Ectodermal cell (in vitro differentiated cells): ENCODE results near the gene KIAA0825.

ENCODE experiments used
- H3K27ac ChIP-seq: 2 replicates; pipeline ENCODE4 v1.7.0; 2013; ENCODE audit warnings: mild to moderate bottlenecking, low read depth, low read length; ENCODE audit not compliant: insufficient read depth, poor library complexity, severe bottlenecking
- H3K27me3 ChIP-seq: 2 replicates; pipeline ENCODE4 v1.7.0; 2013; ENCODE audit warnings: mild to moderate bottlenecking, low read length; ENCODE audit not compliant: insufficient read depth, control insufficient read depth, poor library complexity, severe bottlenecking
- H3K36me3 ChIP-seq: one replicate; pipeline ENCODE4 v1.7.0; 2013; ENCODE audit warnings: low read length; ENCODE audit not compliant: control insufficient read depth, insufficient read depth
- H3K4me1 ChIP-seq: one replicate; pipeline ENCODE4 v1.7.0; 2013; ENCODE audit warnings: low read length; ENCODE audit not compliant: control insufficient read depth, insufficient read depth
- H3K4me3 ChIP-seq: 2 replicates; pipeline ENCODE4 v1.7.0; 2013; ENCODE audit warnings: low read depth, low read length, control low read depth; ENCODE audit not compliant: insufficient read depth
- H3K9me3 ChIP-seq: 2 replicates; pipeline ENCODE4 v1.7.0; 2013; ENCODE audit warnings: mild to moderate bottlenecking, low read length, moderate library complexity; ENCODE audit not compliant: control insufficient read depth
- WGBS, 2 experiments: methylation state at CpG; one replicate each; pipeline ENCODE4 v1.1.7; 2013; ENCODE audit warnings: missing lambda C conversion rate in 2 of 2; 5-methylcytosine and 5-hydroxymethylcytosine counted together

The KIAA0825 gene

DNA sequence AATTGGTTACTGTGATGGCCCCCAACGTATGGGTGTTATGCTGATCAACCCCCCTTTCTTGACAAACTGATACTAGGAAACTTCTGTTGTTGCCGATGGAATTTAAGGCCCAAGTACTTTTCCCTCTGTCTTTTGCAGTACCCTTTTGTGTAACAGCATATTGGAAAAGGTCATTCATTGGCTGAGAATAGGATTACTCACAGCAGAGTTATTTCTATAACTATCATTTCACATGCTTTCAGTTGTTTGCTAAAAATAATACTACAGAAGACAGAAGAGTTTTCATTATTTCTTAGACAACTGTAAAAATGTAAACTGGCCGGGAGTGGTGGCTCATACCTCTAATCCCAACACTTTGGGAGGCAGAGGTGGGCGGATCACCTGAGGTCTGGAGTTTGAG, 329.5 kb downstream of the KIAA0825 start:
- no peak overlapping the region for H3K4me3 ChIP-seq
- no peaks in the 10 kb centered on the region for H3K27me3 ChIP-seq
- 87 to 94% methylated on average over 4 of the region's 4 CpGs for WGBS, 2 experiments
- H3K27ac ChIP-seq = no peak overlapping the region
- H3K36me3 ChIP-seq = no peaks in the 10 kb centered on the region
- no peaks in the 10 kb centered on the region for H3K9me3 ChIP-seq
- no peaks in the 10 kb centered on the region for H3K4me1 ChIP-seq

GRCh38 chr5:94285984-94286383, 332.4 kb downstream of the KIAA0825 start:
- H3K4me3 ChIP-seq = no peak overlapping the region
- no peaks in the 10 kb centered on the region for H3K9me3 ChIP-seq
- H3K4me1 ChIP-seq = peaks cover 4% of the 10 kb centered on the region
- H3K36me3 ChIP-seq = no peaks in the 10 kb centered on the region
- H3K27ac ChIP-seq = no peak overlapping the region
- H3K27me3 ChIP-seq = no peaks in the 10 kb centered on the region

DNA sequence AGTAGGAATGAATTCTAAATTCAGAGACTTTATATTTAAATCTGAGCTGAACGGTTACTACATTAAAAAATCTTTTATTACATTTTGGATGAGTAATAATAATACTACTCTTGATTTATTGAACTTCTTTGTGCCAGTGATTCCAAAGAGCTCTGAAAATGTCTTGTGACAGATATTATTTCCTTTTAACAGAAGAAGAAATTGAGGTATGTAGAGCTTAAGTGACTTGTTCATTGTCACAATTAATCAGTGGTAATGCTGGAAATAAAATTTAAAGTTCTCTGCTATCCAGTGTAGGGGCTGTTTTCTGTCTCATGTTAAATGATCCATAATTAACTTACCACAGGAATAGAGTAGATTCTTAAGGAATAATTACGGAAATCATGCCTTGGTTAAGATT, 335.3 kb downstream of the KIAA0825 start:
- Histone ChIP-seq H3K4me3 (no peak overlapping the region), H3K36me3 (no peaks in the 10 kb centered on the region), H3K27me3 (no peaks in the 10 kb centered on the region), H3K9me3 (no peaks in the 10 kb centered on the region), H3K27ac (no peak overlapping the region), H3K4me1 (peaks cover 4% of the 10 kb centered on the region)
- 91 to 100% methylated on average over 1 of the region's 2 CpGs for WGBS, 2 experiments

DNA sequence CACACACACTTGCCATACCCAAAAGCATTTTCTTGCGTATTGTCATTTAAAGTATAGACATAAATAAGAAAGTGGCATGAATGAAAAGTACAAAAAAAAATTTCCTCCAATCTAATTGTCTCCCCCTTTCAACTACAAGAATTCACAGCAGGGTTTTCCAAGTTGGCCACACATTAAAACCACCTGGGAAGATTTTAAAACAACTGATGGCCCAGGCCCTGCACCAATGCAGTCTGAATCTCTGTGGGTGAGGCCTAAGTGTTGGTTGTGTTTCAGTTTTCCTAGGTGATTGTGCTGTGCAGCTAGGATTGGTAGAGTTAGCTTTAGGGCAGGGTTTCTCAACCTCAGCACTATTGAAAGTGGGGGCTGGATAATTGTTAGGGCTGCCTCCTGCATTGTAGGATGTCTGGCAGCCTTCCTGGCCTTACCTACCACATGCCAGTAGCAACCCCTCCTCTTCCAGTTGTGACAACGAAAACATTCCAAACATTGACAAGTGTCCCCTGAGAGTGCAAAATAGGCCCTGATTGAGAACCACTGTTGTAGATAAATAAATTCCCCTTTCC, 337.1 kb downstream of the KIAA0825 start:
- Histone ChIP-seq H3K27me3 (no peaks in the 10 kb centered on the region), H3K9me3 (no peaks in the 10 kb centered on the region), H3K4me1 (peaks cover 4% of the 10 kb centered on the region), H3K27ac (no peak overlapping the region), H3K36me3 (no peaks in the 10 kb centered on the region), H3K4me3 (no peak overlapping the region)
- whole genome bisulfite sequencing, 2 experiments = 63 to 74% methylated on average over 1 of the region's 2 CpGs

GRCh38 chr5:94276751-94277150, 341.7 kb downstream of the KIAA0825 start:
- Histone ChIP-seq H3K27ac (no peak overlapping the region), H3K4me3 (no peak overlapping the region), H3K27me3 (no peaks in the 10 kb centered on the region), H3K36me3 (no peaks in the 10 kb centered on the region), H3K9me3 (no peaks in the 10 kb centered on the region), H3K4me1 (peaks cover 4% of the 10 kb centered on the region)
- 86 to 90% methylated on average over 1 of the region's 1 CpG for WGBS, 2 experiments

DNA sequence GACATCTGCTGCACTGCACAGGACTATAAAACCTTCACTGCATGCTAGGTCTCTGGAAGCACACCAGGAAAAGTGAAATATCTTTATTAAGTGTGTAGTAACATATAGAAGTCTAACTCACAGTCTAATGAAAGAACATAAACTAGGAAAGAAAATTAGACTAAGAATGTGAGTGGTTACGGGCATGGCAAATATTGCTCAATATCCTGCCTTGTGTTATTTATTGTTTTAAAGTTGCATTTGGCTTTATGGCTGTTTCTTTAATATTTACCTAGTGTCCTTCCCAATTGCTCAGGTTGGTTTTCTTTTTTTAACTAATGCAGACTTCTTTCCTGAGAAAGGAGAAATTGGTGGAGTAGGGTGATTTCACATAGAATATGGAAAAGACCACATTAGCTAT, 342.4 kb downstream of the KIAA0825 start:
- Histone ChIP-seq H3K9me3 (no peaks in the 10 kb centered on the region), H3K4me3 (no peak overlapping the region), H3K27ac (no peak overlapping the region), H3K27me3 (no peaks in the 10 kb centered on the region), H3K4me1 (no peaks in the 10 kb centered on the region), H3K36me3 (no peaks in the 10 kb centered on the region)
- WGBS, 2 experiments = 92 to 96% methylated on average over 1 of the region's 1 CpG

GRCh38 chr5:94274707-94275106, 343.7 kb downstream of the KIAA0825 start:
- no peaks in the 10 kb centered on the region for H3K27me3 ChIP-seq
- H3K27ac ChIP-seq = no peak overlapping the region
- H3K9me3 ChIP-seq = no peaks in the 10 kb centered on the region
- WGBS, 2 experiments = 96 to 98% methylated on average over 3 to 4 of the region's 4 CpGs
- H3K4me3 ChIP-seq = no peak overlapping the region
- H3K4me1 ChIP-seq = no peaks in the 10 kb centered on the region
- no peaks in the 10 kb centered on the region for H3K36me3 ChIP-seq

DNA sequence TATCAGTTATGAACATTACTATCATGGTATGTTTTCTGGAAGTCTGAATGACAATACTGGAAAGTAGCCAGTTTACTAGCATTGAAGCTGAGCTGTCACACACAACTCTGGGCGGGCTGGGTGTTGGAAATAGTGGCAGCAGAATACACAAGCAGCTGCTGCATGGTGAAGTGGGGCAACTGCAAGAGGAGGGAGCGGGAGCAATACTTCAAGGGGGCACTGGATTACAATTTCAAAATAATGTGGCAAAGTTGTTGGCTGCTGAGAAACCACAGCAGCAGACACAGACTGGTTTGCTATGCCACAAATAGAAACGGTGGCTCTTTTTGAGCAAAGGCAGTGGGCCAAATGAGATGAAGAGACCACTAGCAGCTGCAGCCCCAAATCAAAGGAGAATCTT, 350.2 kb downstream of the KIAA0825 start:
- Histone ChIP-seq H3K27ac (no peak overlapping the region), H3K36me3 (no peaks in the 10 kb centered on the region), H3K9me3 (no peaks in the 10 kb centered on the region), H3K4me3 (no peak overlapping the region), H3K27me3 (no peaks in the 10 kb centered on the region), H3K4me1 (no peaks in the 10 kb centered on the region)
- 90 to 97% methylated on average over 3 of the region's 3 CpGs for WGBS, 2 experiments

- no peaks in the 10 kb centered on the region for H3K27me3 ChIP-seq
- no peaks in the 10 kb centered on the region for H3K4me1 ChIP-seq
- no peak overlapping the region for H3K27ac ChIP-seq
- no peaks in the 10 kb centered on the region for H3K36me3 ChIP-seq
- no peaks in the 10 kb centered on the region for H3K9me3 ChIP-seq
- H3K4me3 ChIP-seq = no peak overlapping the region
- 85 to 92% methylated on average over 2 to 3 of the region's 4 CpGs for whole genome bisulfite sequencing, 2 experiments
Measured at GRCh38 chr5:94267350-94267899, 351.0 kb downstream of the KIAA0825 start.

- no peak overlapping the region for H3K27ac ChIP-seq
Measured at GRCh38 chr5:94266170-94266569, 352.2 kb downstream of the KIAA0825 start.

DNA sequence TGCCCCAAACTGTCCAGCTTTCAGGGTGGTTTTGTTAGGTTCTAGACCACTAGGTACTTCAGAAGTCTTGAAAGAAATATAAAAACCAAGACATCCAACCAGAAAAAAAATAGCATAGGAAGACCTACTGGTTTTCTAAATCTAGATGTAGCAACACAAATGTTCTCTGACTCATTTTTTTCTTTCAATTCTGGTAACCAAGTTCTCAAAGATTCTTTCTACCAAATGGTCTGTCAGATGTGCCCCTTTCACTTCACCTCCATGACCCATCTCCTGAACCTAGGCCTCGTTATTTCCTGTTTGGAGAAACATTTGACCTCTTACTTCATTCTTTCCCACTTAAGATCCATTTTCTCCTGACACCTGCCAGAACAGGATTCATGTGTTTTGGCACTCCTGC, 355.3 kb downstream of the KIAA0825 start:
- no peak overlapping the region for H3K4me3 ChIP-seq
- H3K9me3 ChIP-seq = no peaks in the 10 kb centered on the region
- no peak overlapping the region for H3K27ac ChIP-seq
- no peaks in the 10 kb centered on the region for H3K36me3 ChIP-seq
- H3K27me3 ChIP-seq = no peaks in the 10 kb centered on the region
- no peaks in the 10 kb centered on the region for H3K4me1 ChIP-seq
- 85 to 95% methylated on average over 1 of the region's 1 CpG for WGBS, 2 experiments

More at GRCh38 chr5:94266170-94266569, 352.2 kb downstream of the KIAA0825 start:
- H3K4me1 ChIP-seq = no peaks in the 10 kb centered on the region
- no peaks in the 10 kb centered on the region for H3K27me3 ChIP-seq
- no peaks in the 10 kb centered on the region for H3K9me3 ChIP-seq
- no peak overlapping the region for H3K4me3 ChIP-seq
- H3K36me3 ChIP-seq = no peaks in the 10 kb centered on the region
